ENCODE measurements around the gene OR1I1.

DNA sequence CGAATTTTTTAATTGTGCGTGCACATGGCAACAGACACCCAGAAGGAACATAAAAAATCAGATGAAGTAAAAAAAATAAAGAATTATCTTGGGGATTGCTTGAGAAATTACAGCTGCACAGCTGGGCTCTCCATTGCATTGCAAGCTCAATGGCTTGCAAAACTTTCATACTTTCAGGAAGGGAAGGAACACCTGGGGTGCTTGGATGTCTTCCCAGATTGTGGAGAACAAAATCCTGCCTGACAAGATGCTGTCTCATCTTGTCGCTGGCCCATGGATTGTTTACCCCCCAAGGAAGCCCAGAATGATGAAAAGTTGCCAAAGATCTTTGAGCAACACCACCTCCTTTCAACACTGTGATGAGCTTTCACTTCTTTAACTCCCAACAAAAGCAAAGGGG is 43.7 kb upstream of the OR1I1 start:
- no peak for TF ChIP-seq POLR2A (IDR thresholded peaks at IDR 0.05; ENCODE audit: low read length)
- TF ChIP-seq GATA1 (IDR thresholded peaks at IDR 0.05; ENCODE audit: low read depth, low read length) = no peak

All from erythroblast (primary cell).